ENCODE results near the gene RAPGEF3. TPM values are rescaled to one million over a fixed set of nuclear protein-coding genes. Genes with fewer than 3 reads are reported as not detected.
A peak's percentile ranks its signal among the peaks of the same experiment; 100 is the strongest.

RAPGEF3 gene
- total RNA-seq, 1 donor from 2014 or later: 4.9 TPM

DNA sequence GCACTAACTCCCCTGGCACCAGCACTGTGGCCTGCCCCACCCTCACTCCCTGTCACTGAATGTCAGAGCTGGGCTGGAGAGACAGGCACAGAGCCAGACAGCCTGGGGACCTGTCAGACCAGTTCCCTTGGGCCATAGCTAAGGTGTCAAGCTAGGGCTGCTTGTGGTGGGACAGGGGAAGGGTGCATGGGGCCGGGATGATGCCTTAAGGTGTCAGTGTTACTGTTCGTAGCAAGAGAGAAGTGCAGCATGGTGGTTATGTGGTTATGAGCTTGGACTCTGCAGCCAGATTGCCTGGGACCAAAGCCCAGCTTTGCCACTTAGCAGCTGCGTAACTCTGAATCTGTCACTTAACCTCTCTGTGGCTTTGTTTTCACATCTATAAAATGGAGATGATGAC, 3.8 kb downstream of the RAPGEF3 start:
- DNase-seq (ENCODE audit: extremely low spot score, unreplicated experiment): no peak
- Mint-ChIP-seq H3K4me3 (peak overlapping the region; percentile 53), H3K36me3 (no peaks in the 10 kb centered on the region), H3K9me3 (no peaks in the 10 kb centered on the region), H3K4me1 (ENCODE audit: unreplicated experiment) (peaks cover 44% of the 10 kb centered on the region), H3K27ac (peak overlapping the region; percentile 52), H3K27me3 (no peaks in the 10 kb centered on the region)
- TF ChIP-seq CTCF (conservative IDR thresholded peaks at IDR 0.05): no peak

- Mint-ChIP-seq H3K27ac (peak overlapping the region; percentile 52), H3K9me3 (no peaks in the 10 kb centered on the region), H3K27me3 (no peaks in the 10 kb centered on the region), H3K4me3 (peak overlapping the region; percentile 34), H3K36me3 (no peaks in the 10 kb centered on the region), H3K4me1 (ENCODE audit: unreplicated experiment) (peaks cover 44% of the 10 kb centered on the region)
- no peak for TF ChIP-seq CTCF (conservative IDR thresholded peaks at IDR 0.05)
- DNase-seq (ENCODE audit: extremely low spot score, unreplicated experiment): no peak
Observed at GRCh38 chr12:47754126-47754525, 4.6 kb downstream of the RAPGEF3 start.

GRCh38 chr12:47753021-47754001, 5.4 kb downstream of the RAPGEF3 start:
- H3K27ac Mint-ChIP-seq: peak overlapping the region; percentile 91
- peaks cover 44% of the 10 kb centered on the region for H3K4me1 Mint-ChIP-seq (ENCODE audit: unreplicated experiment)
- TF ChIP-seq CTCF (conservative IDR thresholded peaks at IDR 0.05): no peak
- no peaks in the 10 kb centered on the region for H3K9me3 Mint-ChIP-seq
- peak overlapping the region; percentile 64 for H3K4me3 Mint-ChIP-seq
- no peak for DNase-seq (ENCODE audit: extremely low spot score, unreplicated experiment)
- no peaks in the 10 kb centered on the region for H3K27me3 Mint-ChIP-seq
- H3K36me3 Mint-ChIP-seq: no peaks in the 10 kb centered on the region

GRCh38 chr12:47752552-47752951, 6.1 kb downstream of the RAPGEF3 start:
- TF ChIP-seq CTCF (conservative IDR thresholded peaks at IDR 0.05): no peak
- Mint-ChIP-seq H3K4me1 (ENCODE audit: unreplicated experiment) (peaks cover 44% of the 10 kb centered on the region), H3K36me3 (no peaks in the 10 kb centered on the region), H3K27ac (peak overlapping the region; percentile 91), H3K27me3 (no peaks in the 10 kb centered on the region), H3K9me3 (no peaks in the 10 kb centered on the region), H3K4me3 (no peak overlapping the region)
- no peak for DNase-seq (ENCODE audit: extremely low spot score, unreplicated experiment)

GRCh38 chr12:47752121-47752520, 6.6 kb downstream of the RAPGEF3 start:
- Mint-ChIP-seq H3K9me3 (no peaks in the 10 kb centered on the region), H3K4me3 (no peak overlapping the region), H3K4me1 (ENCODE audit: unreplicated experiment) (peaks cover 39% of the 10 kb centered on the region), H3K27me3 (no peaks in the 10 kb centered on the region), H3K27ac (no peak overlapping the region), H3K36me3 (no peaks in the 10 kb centered on the region)
- TF ChIP-seq CTCF (conservative IDR thresholded peaks at IDR 0.05): no peak
- no peak for DNase-seq (ENCODE audit: extremely low spot score, unreplicated experiment)

Data from type B pancreatic cell (in vitro differentiated cells).